GM06990 (cell line): ENCODE measurements around the gene LRP1B.
"Not testable (repeated sequence)": the region's sequence is repeated elsewhere in the genome, so short reads cannot be mapped to it uniquely, and the experiment has no call there.

Experiments used
- DNase-seq: peaks from one replicate; pipeline ENCODE4 v3.0.0-alpha.2; 2011; ENCODE audit not compliant: insufficient read length; ENCODE audit errors: extremely low read depth
- H3K27me3 ChIP-seq: replicated peaks from 2 replicates; pipeline ENCODE4 v1.6.0; 2011; ENCODE audit warnings: low read length; ENCODE audit not compliant: control insufficient read depth, insufficient read depth
- H3K36me3 ChIP-seq: 2 replicates; pipeline ENCODE4 v1.5.1; 2011; ENCODE audit warnings: low read length; ENCODE audit not compliant: control insufficient read depth, insufficient read depth
- H3K4me3 ChIP-seq: replicated peaks from 2 replicates; pipeline ENCODE4 v1.5.1; 2011; ENCODE audit warnings: low read depth, mild to moderate bottlenecking, control low read depth, low read length
- TF ChIP-seq, protein P1 (sequence below): IDR thresholded peaks from 2 replicates; pipeline ENCODE4 v1.5.1; 2011; ENCODE audit warnings: low read length, control low read depth, mild to moderate bottlenecking, inconsistent platforms; ENCODE audit not compliant: insufficient read depth, poor library complexity, severe bottlenecking

LRP1B gene

DNA sequence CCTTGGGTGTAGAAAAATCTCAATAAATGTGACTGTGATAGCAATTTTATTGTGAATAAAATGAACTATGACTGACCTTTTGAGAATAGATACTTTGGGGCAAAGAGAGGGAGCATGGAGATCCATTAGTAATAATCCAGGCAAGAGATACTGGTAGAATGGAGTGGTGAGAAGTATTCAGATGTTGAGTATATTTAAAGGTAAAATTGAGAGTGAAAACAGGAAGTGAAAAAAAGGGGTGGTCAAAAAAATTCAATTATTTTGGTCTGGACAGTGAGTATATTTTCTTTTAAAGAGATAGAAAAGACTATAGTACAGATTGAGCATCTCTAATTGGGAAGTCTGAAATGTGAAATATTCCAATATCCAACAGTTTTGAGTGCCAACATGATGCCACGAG is 1835.0 kb downstream of the LRP1B start:
- no peak overlapping the region for H3K4me3 ChIP-seq
- no peaks in the 10 kb centered on the region for H3K27me3 ChIP-seq
- no peaks in the 10 kb centered on the region for H3K36me3 ChIP-seq
- DNase-seq: no peak
- TF ChIP-seq, protein P1, sequence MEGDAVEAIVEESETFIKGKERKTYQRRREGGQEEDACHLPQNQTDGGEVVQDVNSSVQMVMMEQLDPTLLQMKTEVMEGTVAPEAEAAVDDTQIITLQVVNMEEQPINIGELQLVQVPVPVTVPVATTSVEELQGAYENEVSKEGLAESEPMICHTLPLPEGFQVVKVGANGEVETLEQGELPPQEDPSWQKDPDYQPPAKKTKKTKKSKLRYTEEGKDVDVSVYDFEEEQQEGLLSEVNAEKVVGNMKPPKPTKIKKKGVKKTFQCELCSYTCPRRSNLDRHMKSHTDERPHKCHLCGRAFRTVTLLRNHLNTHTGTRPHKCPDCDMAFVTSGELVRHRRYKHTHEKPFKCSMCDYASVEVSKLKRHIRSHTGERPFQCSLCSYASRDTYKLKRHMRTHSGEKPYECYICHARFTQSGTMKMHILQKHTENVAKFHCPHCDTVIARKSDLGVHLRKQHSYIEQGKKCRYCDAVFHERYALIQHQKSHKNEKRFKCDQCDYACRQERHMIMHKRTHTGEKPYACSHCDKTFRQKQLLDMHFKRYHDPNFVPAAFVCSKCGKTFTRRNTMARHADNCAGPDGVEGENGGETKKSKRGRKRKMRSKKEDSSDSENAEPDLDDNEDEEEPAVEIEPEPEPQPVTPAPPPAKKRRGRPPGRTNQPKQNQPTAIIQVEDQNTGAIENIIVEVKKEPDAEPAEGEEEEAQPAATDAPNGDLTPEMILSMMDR: no peak

DNA sequence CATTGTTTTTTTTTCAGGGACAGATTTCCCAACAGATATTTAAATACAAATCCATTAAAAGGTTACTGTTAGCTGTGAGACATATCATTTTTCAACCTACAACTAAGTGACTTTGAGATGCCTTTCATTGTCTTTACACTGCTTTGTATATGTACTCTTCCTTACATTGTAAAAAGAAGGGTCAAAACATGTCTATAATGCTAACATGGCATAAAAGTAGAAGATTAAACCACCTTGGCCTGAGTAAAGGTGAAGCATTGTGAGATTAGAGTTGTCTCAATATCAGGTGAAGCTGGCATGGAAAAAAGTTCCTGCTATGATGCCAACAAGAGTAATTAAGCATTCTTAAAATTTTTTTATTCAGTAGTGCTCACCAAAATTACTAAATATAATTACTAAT is 1842.1 kb downstream of the LRP1B start:
- Histone ChIP-seq H3K36me3 (no peaks in the 10 kb centered on the region), H3K4me3 (no peak overlapping the region), H3K27me3 (no peaks in the 10 kb centered on the region)
- no peak for DNase-seq
- TF ChIP-seq, protein P1: no peak

DNA sequence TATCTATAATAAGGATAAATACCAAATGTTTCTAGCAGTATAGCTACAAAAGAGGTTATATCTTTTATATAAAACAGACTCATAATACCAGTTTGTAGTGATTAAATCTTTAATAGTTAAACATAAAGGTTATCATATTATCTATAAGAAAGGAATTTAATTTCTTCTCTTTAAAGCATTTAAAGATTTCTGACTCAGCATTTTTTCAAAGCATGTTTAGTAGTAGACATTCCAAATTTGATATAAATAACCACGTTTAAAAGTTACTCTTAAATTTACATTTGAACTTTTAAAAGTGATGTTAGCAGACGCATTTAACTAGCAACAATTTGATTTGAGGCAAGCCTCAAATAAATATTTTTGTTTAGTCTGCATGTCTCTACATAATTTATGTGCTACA is 1842.6 kb downstream of the LRP1B start:
- H3K4me3 ChIP-seq: no peak overlapping the region
- TF ChIP-seq, protein P1: no peak
- no peaks in the 10 kb centered on the region for H3K36me3 ChIP-seq
- H3K27me3 ChIP-seq: no peaks in the 10 kb centered on the region
- DNase-seq: no peak

DNA sequence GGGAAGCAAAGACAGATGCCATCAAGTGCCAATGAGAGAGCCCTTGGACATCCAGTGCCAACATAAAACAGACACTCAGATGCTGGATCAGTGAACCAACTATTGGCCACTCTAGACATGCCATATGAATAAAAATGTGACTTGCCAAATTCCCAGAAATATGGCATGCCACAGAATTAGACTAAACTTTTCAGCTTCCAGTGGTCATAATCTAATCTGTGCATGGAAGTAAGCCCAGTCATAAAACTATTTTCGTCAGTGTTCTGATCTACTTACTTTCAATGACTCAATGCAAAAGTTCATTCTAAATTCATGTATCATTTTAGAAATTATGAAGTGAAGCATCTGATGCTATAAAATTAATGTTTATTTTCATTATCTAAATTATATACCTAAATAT is 1844.4 kb downstream of the LRP1B start:
- Histone ChIP-seq H3K27me3 (no peaks in the 10 kb centered on the region), H3K36me3 (no peaks in the 10 kb centered on the region), H3K4me3 (no peak overlapping the region)
- TF ChIP-seq, protein P1: no peak
- no peak for DNase-seq

DNA sequence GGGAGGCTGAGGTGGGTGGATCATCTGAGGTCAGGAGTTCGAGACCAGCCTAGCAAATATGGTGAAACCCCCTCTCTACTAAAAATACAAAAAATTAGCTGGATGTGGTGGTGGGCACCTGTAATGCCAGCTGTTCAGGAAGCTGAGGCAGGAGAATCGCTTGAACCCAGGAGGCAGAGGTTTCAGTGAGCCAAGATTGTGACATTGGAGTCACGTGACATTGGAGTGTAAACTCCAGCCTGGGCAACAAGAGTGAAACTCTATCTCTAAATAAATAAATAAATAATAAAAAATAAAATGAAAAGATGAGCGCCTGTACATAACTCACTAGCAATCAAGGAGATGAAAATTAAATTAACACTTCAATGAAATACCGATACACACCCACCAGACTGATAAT is 1853.5 kb downstream of the LRP1B start:
- H3K36me3 ChIP-seq, DNase-seq, H3K4me3 ChIP-seq, H3K27me3 ChIP-seq: not testable (repeated sequence)

DNA sequence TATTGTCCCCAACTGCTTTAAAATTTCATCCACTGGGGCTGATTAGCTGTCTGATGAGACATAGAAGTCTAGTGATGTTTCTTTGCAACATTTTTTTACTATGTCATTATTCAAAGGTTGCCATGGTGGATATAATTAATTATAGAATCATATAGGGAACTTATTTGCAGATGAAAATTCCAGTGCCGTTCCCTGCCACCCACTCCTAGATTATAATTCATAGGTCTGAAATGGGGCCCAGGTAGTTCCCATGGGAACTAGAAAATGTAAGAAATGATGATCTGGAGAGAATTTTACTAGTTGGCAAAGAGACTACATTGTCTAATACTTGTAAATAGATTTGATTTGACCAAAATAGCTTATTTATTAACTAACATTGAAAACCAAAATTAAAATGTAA is 1854.2 kb downstream of the LRP1B start:
- no peak for DNase-seq
- H3K36me3 ChIP-seq: no peaks in the 10 kb centered on the region
- H3K27me3 ChIP-seq: no peaks in the 10 kb centered on the region
- TF ChIP-seq, protein P1: no peak
- H3K4me3 ChIP-seq: no peak overlapping the region
